Measurements from ENCODE around the gene LIMS1.
"Not testable (repeated sequence)": the region's sequence is repeated elsewhere in the genome, so short reads cannot be mapped to it uniquely, and the experiment has no call there.

The LIMS1 gene

GRCh38 chr2:108594132-108594981 lies 60.1 kb downstream of the LIMS1 start:
- ATAC-seq (replicated peaks; ENCODE audit: extremely low read depth, poor library complexity, severe bottlenecking) (peak; percentile 52), DNase-seq (ENCODE audit: low spot score in 2 of 2) (no peak)
- Mint-ChIP-seq H3K9me3 (no peaks in the 10 kb centered on the region), H3K27ac (ENCODE audit: low read depth) (peak overlapping the region; percentile 60), H3K4me1 (peaks cover 26% of the 10 kb centered on the region), H3K27me3 (no peaks in the 10 kb centered on the region), H3K4me3 (no peak overlapping the region), H3K36me3 (ENCODE audit: insufficient read depth) (no peaks in the 10 kb centered on the region)

- H3K4me1 Mint-ChIP-seq: peaks cover 26% of the 10 kb centered on the region
- H3K27ac Mint-ChIP-seq (ENCODE audit: low read depth): no peak overlapping the region
- ATAC-seq (replicated peaks; ENCODE audit: extremely low read depth, poor library complexity, severe bottlenecking): no peak
- no peak overlapping the region for H3K4me3 Mint-ChIP-seq
- no peak for DNase-seq (ENCODE audit: low spot score in 2 of 2)
- H3K27me3 Mint-ChIP-seq: no peaks in the 10 kb centered on the region
- H3K36me3 Mint-ChIP-seq (ENCODE audit: insufficient read depth): no peaks in the 10 kb centered on the region
- no peaks in the 10 kb centered on the region for H3K9me3 Mint-ChIP-seq
Observed at GRCh38 chr2:108594982-108595464, 60.8 kb downstream of the LIMS1 start.

- ATAC-seq (replicated peaks; ENCODE audit: extremely low read depth, poor library complexity, severe bottlenecking); H3K9me3 Mint-ChIP-seq; DNase-seq (ENCODE audit: low spot score in 2 of 2); H3K27ac Mint-ChIP-seq (ENCODE audit: low read depth); H3K4me3 Mint-ChIP-seq; H3K27me3 Mint-ChIP-seq; H3K36me3 Mint-ChIP-seq (ENCODE audit: insufficient read depth): not testable (repeated sequence)
- H3K4me1 Mint-ChIP-seq: peaks cover 24% of the 10 kb centered on the region
Observed at GRCh38 chr2:108595771-108596170, 61.5 kb downstream of the LIMS1 start.

- H3K4me1 Mint-ChIP-seq: peaks cover 21% of the 10 kb centered on the region
- not testable (repeated sequence) for H3K4me3 Mint-ChIP-seq; ATAC-seq (replicated peaks; ENCODE audit: extremely low read depth, poor library complexity, severe bottlenecking); DNase-seq (ENCODE audit: low spot score in 2 of 2); H3K9me3 Mint-ChIP-seq; H3K36me3 Mint-ChIP-seq (ENCODE audit: insufficient read depth); H3K27ac Mint-ChIP-seq (ENCODE audit: low read depth); H3K27me3 Mint-ChIP-seq
Observed at GRCh38 chr2:108597105-108597744, 63.0 kb downstream of the LIMS1 start.

- H3K36me3 Mint-ChIP-seq (ENCODE audit: insufficient read depth); H3K27me3 Mint-ChIP-seq; H3K4me1 Mint-ChIP-seq; H3K9me3 Mint-ChIP-seq; H3K27ac Mint-ChIP-seq (ENCODE audit: low read depth); DNase-seq (ENCODE audit: low spot score in 2 of 2); H3K4me3 Mint-ChIP-seq; ATAC-seq (replicated peaks; ENCODE audit: extremely low read depth, poor library complexity, severe bottlenecking): not testable (repeated sequence)
Observed at GRCh38 chr2:108601199-108601598, 66.9 kb downstream of the LIMS1 start.

- Mint-ChIP-seq H3K27me3 (no peaks in the 10 kb centered on the region), H3K36me3 (ENCODE audit: insufficient read depth) (no peaks in the 10 kb centered on the region), H3K27ac (ENCODE audit: low read depth) (no peak overlapping the region), H3K4me3 (no peak overlapping the region), H3K4me1 (peaks cover 17% of the 10 kb centered on the region), H3K9me3 (no peaks in the 10 kb centered on the region)
- ATAC-seq (replicated peaks; ENCODE audit: extremely low read depth, poor library complexity, severe bottlenecking) (no peak), DNase-seq (ENCODE audit: low spot score in 2 of 2) (no peak)
Observed at GRCh38 chr2:108602422-108602821, 68.2 kb downstream of the LIMS1 start.

- no peak overlapping the region for H3K27ac Mint-ChIP-seq (ENCODE audit: low read depth)
Observed at GRCh38 chr2:108604196-108604595, 69.9 kb downstream of the LIMS1 start.

GRCh38 chr2:108605947-108606346 lies 71.7 kb downstream of the LIMS1 start:
- no peak for DNase-seq (ENCODE audit: low spot score in 2 of 2)
- Mint-ChIP-seq H3K4me1 (peaks cover 45% of the 10 kb centered on the region), H3K9me3 (no peaks in the 10 kb centered on the region), H3K4me3 (no peak overlapping the region), H3K36me3 (ENCODE audit: insufficient read depth) (peaks cover 2% of the 10 kb centered on the region), H3K27me3 (no peaks in the 10 kb centered on the region), H3K27ac (ENCODE audit: low read depth) (peak overlapping the region; percentile 63)
- ATAC-seq (replicated peaks; ENCODE audit: extremely low read depth, poor library complexity, severe bottlenecking): no peak

More at GRCh38 chr2:108604196-108604595, 69.9 kb downstream of the LIMS1 start:
- DNase-seq (ENCODE audit: low spot score in 2 of 2) (no peak), ATAC-seq (replicated peaks; ENCODE audit: extremely low read depth, poor library complexity, severe bottlenecking) (no peak)
- Mint-ChIP-seq H3K27me3 (no peaks in the 10 kb centered on the region), H3K4me1 (peaks cover 33% of the 10 kb centered on the region), H3K9me3 (no peaks in the 10 kb centered on the region), H3K4me3 (no peak overlapping the region), H3K36me3 (ENCODE audit: insufficient read depth) (no peaks in the 10 kb centered on the region)

GRCh38 chr2:108607706-108608301 lies 73.5 kb downstream of the LIMS1 start:
- Mint-ChIP-seq H3K9me3 (no peaks in the 10 kb centered on the region), H3K27ac (ENCODE audit: low read depth) (peak overlapping the region; percentile 47), H3K4me3 (no peak overlapping the region), H3K4me1 (peaks cover 61% of the 10 kb centered on the region), H3K36me3 (ENCODE audit: insufficient read depth) (peaks cover 10% of the 10 kb centered on the region), H3K27me3 (no peaks in the 10 kb centered on the region)
- DNase-seq (ENCODE audit: low spot score in 2 of 2) (no peak), ATAC-seq (replicated peaks; ENCODE audit: extremely low read depth, poor library complexity, severe bottlenecking) (no peak)

- Mint-ChIP-seq H3K36me3 (ENCODE audit: insufficient read depth) (peaks cover 10% of the 10 kb centered on the region), H3K27me3 (no peaks in the 10 kb centered on the region), H3K4me3 (peak overlapping the region; percentile 54), H3K27ac (ENCODE audit: low read depth) (peak overlapping the region; percentile 18), H3K4me1 (peaks cover 85% of the 10 kb centered on the region), H3K9me3 (no peaks in the 10 kb centered on the region)
- ATAC-seq (replicated peaks; ENCODE audit: extremely low read depth, poor library complexity, severe bottlenecking) (no peak), DNase-seq (ENCODE audit: low spot score in 2 of 2) (no peak)
Observed at GRCh38 chr2:108611021-108611420, 76.8 kb downstream of the LIMS1 start.

GRCh38 chr2:108612153-108612513 lies 77.9 kb downstream of the LIMS1 start:
- no peaks in the 10 kb centered on the region for H3K27me3 Mint-ChIP-seq
- DNase-seq (ENCODE audit: low spot score in 2 of 2) (peak in 1 of 2 donors; percentile 36), ATAC-seq (replicated peaks; ENCODE audit: extremely low read depth, poor library complexity, severe bottlenecking) (peak; percentile 80)
- H3K9me3 Mint-ChIP-seq: no peaks in the 10 kb centered on the region
- H3K4me1 Mint-ChIP-seq: peaks cover 79% of the 10 kb centered on the region
- H3K4me3 Mint-ChIP-seq: peak overlapping the region; percentile 62
- H3K27ac Mint-ChIP-seq (ENCODE audit: low read depth): peak overlapping the region; percentile 97
- H3K36me3 Mint-ChIP-seq (ENCODE audit: insufficient read depth): peaks cover 10% of the 10 kb centered on the region

GRCh38 chr2:108612514-108613183 lies 78.4 kb downstream of the LIMS1 start:
- Mint-ChIP-seq H3K4me3 (peak overlapping the region; percentile 62), H3K36me3 (ENCODE audit: insufficient read depth) (peaks cover 10% of the 10 kb centered on the region), H3K27me3 (no peaks in the 10 kb centered on the region), H3K27ac (ENCODE audit: low read depth) (peak overlapping the region; percentile 97), H3K4me1 (peaks cover 80% of the 10 kb centered on the region), H3K9me3 (no peaks in the 10 kb centered on the region)
- DNase-seq (ENCODE audit: low spot score in 2 of 2) (peak in 1 of 2 donors; percentile 59), ATAC-seq (replicated peaks; ENCODE audit: extremely low read depth, poor library complexity, severe bottlenecking) (peak; percentile 84)

Measured in central memory CD8-positive, alpha-beta T cell (primary cell).